ENCODE data around the gene KCTD2.

The KCTD2 gene

DNA sequence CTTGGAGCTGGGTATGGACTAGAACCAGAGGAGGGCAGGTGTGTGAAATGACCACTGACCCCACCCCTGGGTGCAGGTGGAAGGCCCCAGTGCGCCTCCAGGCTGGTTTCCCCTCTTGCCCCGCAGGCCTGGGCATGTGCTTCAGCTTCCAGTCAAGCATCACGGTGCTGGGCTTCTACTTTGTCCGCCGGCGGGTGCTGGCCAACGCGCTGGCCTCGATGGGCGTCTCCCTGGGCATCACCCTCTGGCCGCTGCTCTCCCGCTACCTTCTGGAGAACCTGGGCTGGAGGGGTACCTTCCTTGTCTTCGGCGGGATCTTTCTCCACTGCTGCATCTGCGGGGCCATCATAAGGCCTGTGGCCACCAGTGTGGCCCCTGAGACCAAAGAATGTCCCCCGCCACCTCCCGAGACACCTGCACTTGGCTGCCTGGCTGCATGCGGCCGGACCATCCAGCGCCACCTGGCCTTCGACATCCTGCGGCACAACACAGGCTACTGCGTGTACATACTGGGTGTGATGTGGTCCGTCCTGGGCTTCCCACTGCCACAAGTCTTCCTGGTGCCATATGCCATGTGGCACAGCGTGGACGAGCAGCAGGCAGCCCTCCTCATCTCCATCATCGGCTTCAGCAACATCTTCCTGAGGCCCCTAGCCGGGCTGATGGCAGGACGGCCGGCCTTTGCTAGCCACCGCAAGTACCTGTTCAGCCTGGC is 53.0 kb downstream of the KCTD2 start:
- no peak for TF ChIP-seq POLR2AphosphoS5 (IDR thresholded peaks at IDR 0.05; ENCODE audit: low read depth, low read length)
- no peak for TF ChIP-seq TAF1 (IDR thresholded peaks at IDR 0.05; ENCODE audit: borderline replicate concordance, insufficient read depth, low read length)
- TF ChIP-seq SIN3A (IDR thresholded peaks at IDR 0.05; ENCODE audit: borderline replicate concordance, insufficient read depth, low read length): no peak
- TF ChIP-seq, protein P1, sequence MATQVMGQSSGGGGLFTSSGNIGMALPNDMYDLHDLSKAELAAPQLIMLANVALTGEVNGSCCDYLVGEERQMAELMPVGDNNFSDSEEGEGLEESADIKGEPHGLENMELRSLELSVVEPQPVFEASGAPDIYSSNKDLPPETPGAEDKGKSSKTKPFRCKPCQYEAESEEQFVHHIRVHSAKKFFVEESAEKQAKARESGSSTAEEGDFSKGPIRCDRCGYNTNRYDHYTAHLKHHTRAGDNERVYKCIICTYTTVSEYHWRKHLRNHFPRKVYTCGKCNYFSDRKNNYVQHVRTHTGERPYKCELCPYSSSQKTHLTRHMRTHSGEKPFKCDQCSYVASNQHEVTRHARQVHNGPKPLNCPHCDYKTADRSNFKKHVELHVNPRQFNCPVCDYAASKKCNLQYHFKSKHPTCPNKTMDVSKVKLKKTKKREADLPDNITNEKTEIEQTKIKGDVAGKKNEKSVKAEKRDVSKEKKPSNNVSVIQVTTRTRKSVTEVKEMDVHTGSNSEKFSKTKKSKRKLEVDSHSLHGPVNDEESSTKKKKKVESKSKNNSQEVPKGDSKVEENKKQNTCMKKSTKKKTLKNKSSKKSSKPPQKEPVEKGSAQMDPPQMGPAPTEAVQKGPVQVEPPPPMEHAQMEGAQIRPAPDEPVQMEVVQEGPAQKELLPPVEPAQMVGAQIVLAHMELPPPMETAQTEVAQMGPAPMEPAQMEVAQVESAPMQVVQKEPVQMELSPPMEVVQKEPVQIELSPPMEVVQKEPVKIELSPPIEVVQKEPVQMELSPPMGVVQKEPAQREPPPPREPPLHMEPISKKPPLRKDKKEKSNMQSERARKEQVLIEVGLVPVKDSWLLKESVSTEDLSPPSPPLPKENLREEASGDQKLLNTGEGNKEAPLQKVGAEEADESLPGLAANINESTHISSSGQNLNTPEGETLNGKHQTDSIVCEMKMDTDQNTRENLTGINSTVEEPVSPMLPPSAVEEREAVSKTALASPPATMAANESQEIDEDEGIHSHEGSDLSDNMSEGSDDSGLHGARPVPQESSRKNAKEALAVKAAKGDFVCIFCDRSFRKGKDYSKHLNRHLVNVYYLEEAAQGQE (IDR thresholded peaks at IDR 0.05; ENCODE audit: insufficient read depth in 1 of 2, low read depth in 2 of 2, low read length in 2 of 2): no peak
- no peak for TF ChIP-seq FOXP2 (optimal IDR thresholded peaks at IDR 0.05; ENCODE audit: borderline replicate concordance, extremely low read depth, extremely low read length, insufficient read depth)

DNA sequence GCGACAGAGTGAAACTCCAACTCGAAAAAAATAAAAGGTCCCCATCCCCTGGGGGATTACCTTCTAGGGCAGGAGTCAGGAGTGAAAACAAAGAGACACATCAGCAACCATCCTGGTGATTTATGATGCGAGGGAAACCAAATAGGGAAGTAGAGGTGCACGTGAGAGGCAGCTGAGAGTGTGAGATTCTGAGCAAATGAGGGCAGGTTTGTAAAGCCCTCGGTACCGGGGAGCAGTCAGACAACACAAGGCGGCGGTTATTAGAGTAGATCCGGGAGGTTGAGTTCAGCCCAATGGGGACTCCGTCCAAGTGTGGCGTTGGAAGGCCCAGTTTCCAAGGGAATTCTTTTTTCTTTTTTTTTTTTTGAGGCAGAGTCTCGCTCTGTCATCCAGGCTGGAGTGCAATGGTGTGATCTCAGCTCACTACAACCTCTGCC is 55.4 kb downstream of the KCTD2 start:
- TF ChIP-seq POLR2AphosphoS5 (IDR thresholded peaks at IDR 0.05; ENCODE audit: low read depth, low read length): no peak
- no peak for TF ChIP-seq TAF1 (IDR thresholded peaks at IDR 0.05; ENCODE audit: borderline replicate concordance, insufficient read depth, low read length)
- no peak for TF ChIP-seq FOXP2 (optimal IDR thresholded peaks at IDR 0.05; ENCODE audit: borderline replicate concordance, extremely low read depth, extremely low read length, insufficient read depth)
- TF ChIP-seq SIN3A (IDR thresholded peaks at IDR 0.05; ENCODE audit: borderline replicate concordance, insufficient read depth, low read length): no peak
- TF ChIP-seq, protein P1 (IDR thresholded peaks at IDR 0.05; ENCODE audit: insufficient read depth in 1 of 2, low read depth in 2 of 2, low read length in 2 of 2): no peak

DNA sequence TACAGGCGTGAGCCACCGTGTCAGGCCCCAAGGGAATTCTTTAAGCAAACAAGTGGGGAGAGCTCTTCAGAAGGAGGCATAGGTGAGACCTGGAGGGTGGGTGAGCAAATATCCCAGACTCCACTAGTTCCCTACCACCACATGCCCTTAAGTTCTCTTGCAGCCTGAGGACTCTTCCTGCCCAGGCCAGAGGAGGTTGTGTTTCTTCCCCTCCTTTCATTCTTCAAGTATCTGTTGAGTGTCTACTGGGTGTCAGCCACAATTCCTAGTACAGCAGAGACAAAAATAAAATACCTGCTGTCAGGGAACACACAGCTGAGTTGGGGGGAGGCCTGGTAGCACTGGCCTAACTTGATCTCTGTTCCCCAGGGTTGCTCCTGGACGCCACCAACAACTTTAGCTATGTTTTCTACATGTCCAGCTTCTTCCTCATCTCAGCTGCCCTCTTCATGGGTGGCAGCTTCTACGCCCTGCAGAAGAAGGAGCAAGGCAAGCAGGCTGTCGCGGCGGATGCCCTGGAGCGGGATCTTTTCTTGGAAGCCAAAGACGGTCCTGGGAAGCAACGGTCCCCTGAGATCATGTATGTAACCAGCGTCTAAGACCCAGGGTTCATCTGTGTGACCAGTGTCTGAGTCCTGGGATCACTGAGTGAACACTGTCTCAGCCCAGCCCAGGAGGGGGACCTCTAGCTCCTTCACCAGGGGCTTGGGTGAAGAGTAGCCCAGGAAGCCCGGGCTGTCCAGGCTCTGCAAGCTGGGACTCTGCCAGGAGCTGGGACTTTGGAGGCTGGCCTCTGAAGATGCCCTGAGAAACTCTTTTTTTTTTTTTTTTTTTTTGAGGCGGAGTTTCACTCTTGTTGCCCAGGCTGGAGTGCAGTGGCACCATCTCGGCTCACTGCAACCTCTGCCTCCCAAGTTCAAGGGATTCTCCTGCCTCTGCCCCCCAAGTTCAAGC is 56.9 kb downstream of the KCTD2 start:
- TF ChIP-seq FOXP2 (optimal IDR thresholded peaks at IDR 0.05; ENCODE audit: borderline replicate concordance, extremely low read depth, extremely low read length, insufficient read depth) (no peak), TAF1 (IDR thresholded peaks at IDR 0.05; ENCODE audit: borderline replicate concordance, insufficient read depth, low read length) (no peak), POLR2AphosphoS5 (IDR thresholded peaks at IDR 0.05; ENCODE audit: low read depth, low read length) (no peak), SIN3A (IDR thresholded peaks at IDR 0.05; ENCODE audit: borderline replicate concordance, insufficient read depth, low read length) (no peak)
- TF ChIP-seq, protein P1 (IDR thresholded peaks at IDR 0.05; ENCODE audit: insufficient read depth in 1 of 2, low read depth in 2 of 2, low read length in 2 of 2): no peak

DNA sequence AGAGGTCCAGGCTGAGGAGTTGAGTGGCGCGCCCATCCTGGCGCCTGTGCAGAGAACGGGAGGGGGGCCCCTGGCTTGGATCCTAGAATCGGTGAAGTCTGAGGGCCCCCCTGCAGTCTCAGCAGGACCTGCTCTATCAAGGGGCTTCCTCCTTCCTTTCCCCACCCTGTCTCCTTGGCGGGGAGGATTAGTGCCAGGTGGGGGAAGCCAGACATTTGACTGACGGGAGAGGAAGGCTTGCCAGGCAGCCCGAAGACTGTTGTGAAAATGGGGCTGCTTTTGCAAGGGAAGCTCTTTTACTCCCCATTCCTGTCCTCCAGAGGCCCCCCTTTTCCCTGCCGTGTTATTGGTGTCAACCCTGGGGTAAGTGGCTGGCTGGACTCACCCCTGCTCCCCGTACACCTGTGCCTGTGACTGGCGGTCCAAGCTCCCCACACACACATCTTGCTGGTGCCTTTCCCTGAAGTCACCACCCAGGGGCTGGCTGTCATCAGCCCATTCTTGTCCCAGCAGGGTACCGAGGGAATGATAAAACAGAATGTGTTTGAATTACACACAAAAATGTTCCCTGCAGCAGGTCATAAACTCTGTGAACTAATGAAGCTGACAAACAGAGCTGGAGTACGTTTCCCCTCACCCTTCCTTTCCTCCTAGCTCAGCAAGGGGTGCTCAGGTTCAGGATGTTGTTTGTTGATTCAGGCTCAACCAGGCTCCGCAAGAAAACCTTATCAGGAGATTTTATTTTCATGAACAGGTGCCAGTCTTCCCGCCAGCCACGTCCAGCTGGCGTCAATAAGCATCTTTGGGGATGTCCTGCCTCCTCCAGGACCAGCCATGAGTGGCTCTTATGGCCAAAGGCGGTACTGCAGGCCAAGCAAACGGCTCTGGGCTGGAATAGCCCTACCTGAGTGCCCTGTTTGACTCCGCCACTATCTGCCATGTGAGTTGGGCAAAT is 58.4 kb downstream of the KCTD2 start:
- TF ChIP-seq POLR2AphosphoS5 (IDR thresholded peaks at IDR 0.05; ENCODE audit: low read depth, low read length) (no peak), TAF1 (IDR thresholded peaks at IDR 0.05; ENCODE audit: borderline replicate concordance, insufficient read depth, low read length) (no peak), FOXP2 (optimal IDR thresholded peaks at IDR 0.05; ENCODE audit: borderline replicate concordance, extremely low read depth, extremely low read length, insufficient read depth) (no peak), SIN3A (IDR thresholded peaks at IDR 0.05; ENCODE audit: borderline replicate concordance, insufficient read depth, low read length) (no peak)
- TF ChIP-seq, protein P1 (IDR thresholded peaks at IDR 0.05; ENCODE audit: insufficient read depth in 1 of 2, low read depth in 2 of 2, low read length in 2 of 2): no peak
